ENCODE data around the gene IKZF1.

- TF ChIP-seq CTCF (IDR thresholded peaks at IDR 0.05) (no peak), POLR2AphosphoS5 (IDR thresholded peaks at IDR 0.05; ENCODE audit: low read depth, low read length) (no peak), SIN3A (IDR thresholded peaks at IDR 0.05; ENCODE audit: borderline replicate concordance, insufficient read depth, low read depth, low read length) (no peak)
Measured at GRCh38 chr7:50293509-50294179, 10.9 kb upstream of the IKZF1 start.
